SK-N-SH (cell line): Measurements from ENCODE around the gene SLC24A5. TPM values are rescaled to one million over a fixed set of nuclear protein-coding genes. Genes with fewer than 3 reads are reported as not detected.

Experiments
- CTCF ChIA-PET: fragments of 300-600, 350-600 bp; formaldehyde crosslinking; extraction: SDS; loops from one replicate; lab custom pipeline; 2021; lab: Yijun Ruan, JAX
- POLR2A ChIA-PET: fragments of 350-600 bp; sonication (Branson Sonifier 250); formaldehyde crosslinking; extraction: SDS; loops from one replicate; lab custom pipeline; 2020; ENCODE audit warnings: antibody characterized with exemption, inconsistent platforms; lab: Yijun Ruan, JAX
- DNase-seq: peaks from one replicate; pipeline ENCODE4 v3.0.0; 2012
- H2AFZ ChIP-seq: fragments of 200-600 bp; sonication (generic); 2 replicates; pipeline ENCODE4 v1.8.1; 2016; ENCODE audit warnings: antibody characterized with exemption, mild to moderate bottlenecking, low read depth
- H3F3A ChIP-seq: fragments of 200-600 bp; sonication (generic); replicated peaks from 2 replicates; pipeline ENCODE3; 2016; ENCODE audit warnings: antibody characterized with exemption, mild to moderate bottlenecking; ENCODE audit not compliant: insufficient read depth
- H3K27ac ChIP-seq, 2 experiments: fragments of 200-500 bp in 1 of 2; fragments of 200-600 bp in 1 of 2; sonication (Bioruptor generic) in 1 of 2; sonication (generic), shearing (Covaris generic) in 1 of 2; 2 replicates each; pipeline versions ENCODE4 v1.5.1 to v1.6.1; 2014 to 2016; ENCODE audit warnings: low read depth in 2 of 2, inconsistent platforms in 1 of 2, low read length in 1 of 2, mild to moderate bottlenecking in 1 of 2, mixed read lengths in 1 of 2
- H3K27me3 ChIP-seq: fragments of 200-600 bp; sonication (generic), shearing (Covaris generic); 2 replicates; pipeline ENCODE4 v1.6.1; 2016; ENCODE audit warnings: mixed run types; ENCODE audit not compliant: insufficient read depth
- H3K36me3 ChIP-seq, 2 experiments: fragments of 200-500 bp in 1 of 2; fragments of 200-600 bp in 1 of 2; sonication (Bioruptor generic) in 1 of 2; sonication (generic) in 1 of 2; replicated peaks in 1 of 2; 2 replicates each; pipeline versions ENCODE3 to v1.5.1; 2014 to 2016; ENCODE audit warnings: low read length in 1 of 2, mild to moderate bottlenecking in 1 of 2; ENCODE audit not compliant: insufficient read depth in 2 of 2, control insufficient read depth in 1 of 2
- H3K4me1 ChIP-seq, 2 experiments: fragments of 200-500 bp in 1 of 2; fragments of 200-600 bp in 1 of 2; sonication (Bioruptor generic) in 1 of 2; sonication (generic), shearing (Covaris generic) in 1 of 2; 2 replicates each; pipeline versions ENCODE4 v1.5.1 to v1.6.1; 2014 to 2016; ENCODE audit warnings: low read depth in 1 of 2, low read length in 1 of 2, mixed run types in 1 of 2; ENCODE audit not compliant: insufficient read depth in 2 of 2, control insufficient read depth in 1 of 2
- H3K4me2 ChIP-seq: fragments of 200-600 bp; sonication (generic), shearing (Covaris generic); 2 replicates; pipeline ENCODE4 v1.6.1; 2017; ENCODE audit warnings: mixed run types
- H3K4me3 ChIP-seq, 2 experiments: fragments of 200-500 bp in 1 of 2; fragments of 200-600 bp in 1 of 2; sonication (Bioruptor generic) in 1 of 2; sonication (generic), shearing (Covaris generic) in 1 of 2; 2 replicates each; pipeline versions ENCODE4 v1.5.1 to v1.8.1; 2014 to 2016; ENCODE audit warnings: low read depth in 2 of 2, inconsistent platforms in 1 of 2, low read length in 1 of 2, mild to moderate bottlenecking in 1 of 2, mixed read lengths in 1 of 2, moderate library complexity in 1 of 2
- H3K79me2 ChIP-seq: fragments of 200-600 bp; sonication (generic); 2 replicates; pipeline ENCODE4 v1.8.1; 2017; ENCODE audit warnings: mild to moderate bottlenecking; ENCODE audit not compliant: insufficient read depth
- H3K9ac ChIP-seq: fragments of 200-600 bp; sonication (generic); 2 replicates; pipeline ENCODE4 v1.6.1; 2017; ENCODE audit warnings: mixed run types
- H3K9me2 ChIP-seq: fragments of 200-600 bp; sonication (generic); 2 replicates; pipeline ENCODE4 v1.6.1; 2017; ENCODE audit warnings: mixed run types
- H3K9me3 ChIP-seq: fragments of 200-600 bp; sonication (generic); 2 replicates; pipeline ENCODE4 v1.6.1; 2017; ENCODE audit warnings: mixed run types, mild to moderate bottlenecking, moderate library complexity
- H4K20me1 ChIP-seq: fragments of 200-600 bp; sonication (generic); 2 replicates; pipeline ENCODE4 v1.6.1; 2017; ENCODE audit warnings: mild to moderate bottlenecking, mixed run types; ENCODE audit not compliant: insufficient read depth
- ELF1 ChIP-seq: IDR thresholded peaks from 2 replicates; pipeline ENCODE4 v1.4.0; 2012
- EP300 ChIP-seq, 2 experiments: IDR thresholded peaks; 2 replicates each; pipeline versions ENCODE4 v1.4.0 to v1.6.1; 2012; ENCODE audit warnings: borderline replicate concordance in 1 of 2, low read depth in 1 of 2, low read length in 1 of 2
- EZH2phosphoT487 ChIP-seq: fragments of 200-600 bp; sonication (generic); IDR thresholded peaks from 2 replicates; pipeline ENCODE4 v1.6.1; 2017; ENCODE audit warnings: low read depth, mixed run types, mild to moderate bottlenecking, antibody characterized with exemption, moderate library complexity, borderline replicate concordance
- FOSL2 ChIP-seq: IDR thresholded peaks from 2 replicates; pipeline ENCODE4 v1.4.0; 2012; ENCODE audit warnings: low read depth, mild to moderate bottlenecking, moderate library complexity, borderline replicate concordance
- FOXJ3 ChIP-seq: sonication (generic); formaldehyde crosslinking; IDR thresholded peaks from 2 replicates; pipeline ENCODE4 v1.5.1; 2020; ENCODE audit warnings: mild to moderate bottlenecking, missing genetic modification reagents
- GABPA ChIP-seq: IDR thresholded peaks from 2 replicates; pipeline ENCODE4 v1.4.0; 2012; ENCODE audit warnings: low read depth, mild to moderate bottlenecking
- GATA2 ChIP-seq: sonication (generic); formaldehyde crosslinking; IDR thresholded peaks from 2 replicates; pipeline ENCODE4 v1.5.0; 2020; ENCODE audit warnings: mild to moderate bottlenecking, missing genetic modification reagents
- MEF2A ChIP-seq: IDR thresholded peaks from 2 replicates; pipeline ENCODE4 v1.4.0; 2012; ENCODE audit warnings: low read depth, borderline replicate concordance
- RCOR1 ChIP-seq: fragments of 150-350 bp; IDR thresholded peaks from 2 replicates; pipeline ENCODE4 v1.6.1; 2017; ENCODE audit warnings: antibody characterized with exemption, low read length
- REST ChIP-seq: IDR thresholded peaks from 2 replicates; pipeline ENCODE4 v1.6.1; 2012; ENCODE audit warnings: mild to moderate bottlenecking, low read depth, low read length, moderate library complexity
- RXRA ChIP-seq: IDR thresholded peaks from 2 replicates; pipeline ENCODE4 v1.4.0; 2012; ENCODE audit warnings: low read depth, mild to moderate bottlenecking, borderline replicate concordance
- SMC3 ChIP-seq: IDR thresholded peaks from 2 replicates; pipeline ENCODE4 v1.6.1; 2012; ENCODE audit warnings: low read depth, low read length, improper control_type of control experiment
- TAF1 ChIP-seq: IDR thresholded peaks from 2 replicates; pipeline ENCODE4 v1.6.1; 2012; ENCODE audit warnings: low read depth, mild to moderate bottlenecking, low read length, moderate library complexity, borderline replicate concordance
- TCF12 ChIP-seq: IDR thresholded peaks from 2 replicates; pipeline ENCODE4 v1.4.0; 2012
- WGBS: methylation state at CpG from one replicate; pipeline ENCODE4 v1.1.6; 2017; ENCODE audit warnings: low lambda C conversion rate; 5-methylcytosine and 5-hydroxymethylcytosine counted together
- polyA plus RNA-seq, 3 experiments: library from polyadenylated mRNA; depleted of rRNA; stranded (reverse); fragments of >200 nt; gene quantifications; 2 replicates each; pipeline ENCODE4 v1.2.3, GENCODE V29; 2012
- TF ChIP-seq, protein P1 (sequence below): IDR thresholded peaks from 2 replicates; pipeline ENCODE4 v1.4.0; 2012; ENCODE audit warnings: low read depth, borderline replicate concordance

SLC24A5 gene
- polyA plus RNA-seq, 1 of the 3 experiments (the other 2 are of a cell fraction), result not detected

GRCh38 chr15:48073881-48074280 lies 46.9 kb upstream of the SLC24A5 start:
- H3K9ac ChIP-seq, result no peak overlapping the region
- ChIA-PET POLR2A (no interaction called here), CTCF (no interaction called here)
- H3K36me3 ChIP-seq, result no peaks in the 10 kb centered on the region
- H3K9me2 ChIP-seq, result no peaks in the 10 kb centered on the region
- no peak for TF ChIP-seq REST
- no peaks in the 10 kb centered on the region for H3K4me1 ChIP-seq
- H3K4me3 ChIP-seq, result no peak overlapping the region
- DNase-seq, result no peak
- 26% methylated on average over 3 of the region's 4 CpGs for WGBS
- H3F3A ChIP-seq, result no peaks in the 10 kb centered on the region
- H3K4me2 ChIP-seq, result no peak overlapping the region
- no peak overlapping the region for H3K27ac ChIP-seq
- no peak overlapping the region for H2AFZ ChIP-seq
- H4K20me1 ChIP-seq, result no peaks in the 10 kb centered on the region
- no peaks in the 10 kb centered on the region for H3K79me2 ChIP-seq
- H3K9me3 ChIP-seq, result no peaks in the 10 kb centered on the region
- H3K27me3 ChIP-seq, result no peaks in the 10 kb centered on the region

- Histone ChIP-seq H2AFZ (no peak overlapping the region), H3K27ac (no peak overlapping the region), H3K4me2 (no peak overlapping the region), H3K9ac (no peak overlapping the region), H4K20me1 (no peaks in the 10 kb centered on the region), H3K9me3 (no peaks in the 10 kb centered on the region), H3K36me3 (no peaks in the 10 kb centered on the region), H3K9me2 (no peaks in the 10 kb centered on the region), H3K79me2 (no peaks in the 10 kb centered on the region), H3K4me3 (no peak overlapping the region), H3K27me3 (no peaks in the 10 kb centered on the region), H3K4me1 (no peaks in the 10 kb centered on the region), H3F3A (no peaks in the 10 kb centered on the region)
- TF ChIP-seq GABPA (no peak), RXRA (no peak), MEF2A (no peak), REST (no peak), GATA2 (CRISPR knock-in tag) (no peak), RCOR1 (no peak), ELF1 (no peak), EZH2phosphoT487 (no peak), SMC3 (no peak), TAF1 (no peak), TCF12 (no peak), FOSL2 (no peak), EP300 (IDR thresholded peaks at IDR 0.05; ENCODE audit: borderline replicate concordance in 1 of 2, low read depth in 1 of 2, low read length in 1 of 2) (no peak), FOXJ3 (CRISPR knock-in tag) (no peak)
- TF ChIP-seq, protein P1, sequence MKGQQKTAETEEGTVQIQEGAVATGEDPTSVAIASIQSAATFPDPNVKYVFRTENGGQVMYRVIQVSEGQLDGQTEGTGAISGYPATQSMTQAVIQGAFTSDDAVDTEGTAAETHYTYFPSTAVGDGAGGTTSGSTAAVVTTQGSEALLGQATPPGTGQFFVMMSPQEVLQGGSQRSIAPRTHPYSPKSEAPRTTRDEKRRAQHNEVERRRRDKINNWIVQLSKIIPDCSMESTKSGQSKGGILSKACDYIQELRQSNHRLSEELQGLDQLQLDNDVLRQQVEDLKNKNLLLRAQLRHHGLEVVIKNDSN, result no peak
- WGBS, result 39% methylated on average over 4 of the region's 4 CpGs
- CTCF ChIA-PET, result interaction anchor here (0.8 kb wide), 1 partner anchor 9 kb away, joined by 5 read pairs; no protein-coding TSS in a partner anchor
- DNase-seq, result no peak
- POLR2A ChIA-PET, result no interaction called here
Observed at GRCh38 chr15:48076454-48076853, 44.3 kb upstream of the SLC24A5 start.
